Astrocyte (in vitro differentiated cells and primary cell): ENCODE measurements around the gene NDUFV3. TPM values are rescaled to one million over a fixed set of nuclear protein-coding genes. Genes with fewer than 3 reads are reported as not detected.

ENCODE experiments used
- DNase-seq: peaks from one replicate; pipeline ENCODE4 v3.0.0-alpha.2; 2010; ENCODE audit warnings: low read depth
- FAIRE-seq: peaks from 2 replicates; lab custom pipeline; 2011; peaks lifted over from hg19 to GRCh38; lab: Jason Lieb, UNC
- H2AFZ ChIP-seq: 2 replicates; pipeline ENCODE4 v1.6.0; 2012; ENCODE audit warnings: low read depth, low read length, inconsistent platforms
- H3K27ac ChIP-seq: 2 replicates; pipeline ENCODE4 v1.5.1; 2011; ENCODE audit warnings: low read depth, low read length, inconsistent platforms
- H3K27me3 ChIP-seq: 2 replicates; pipeline ENCODE4 v1.6.0; 2011; ENCODE audit warnings: low read length, inconsistent platforms; ENCODE audit not compliant: insufficient read depth
- H3K36me3 ChIP-seq: 2 replicates; pipeline ENCODE4 v1.5.1; 2011; ENCODE audit warnings: low read length, inconsistent platforms; ENCODE audit not compliant: insufficient read depth
- H3K4me1 ChIP-seq: 2 replicates; pipeline ENCODE4 v1.5.1; 2011; ENCODE audit warnings: low read length, inconsistent platforms; ENCODE audit not compliant: insufficient read depth
- H3K4me2 ChIP-seq: 2 replicates; pipeline ENCODE4 v1.6.0; 2012; ENCODE audit warnings: low read length, inconsistent platforms
- H3K4me3 ChIP-seq: 2 replicates; pipeline ENCODE4 v1.5.1; 2011; ENCODE audit warnings: low read depth, mild to moderate bottlenecking, low read length, inconsistent platforms; ENCODE audit not compliant: insufficient read depth
- H3K79me2 ChIP-seq: 2 replicates; pipeline ENCODE4 v1.6.0; 2012; ENCODE audit warnings: mild to moderate bottlenecking, low read length, inconsistent platforms; ENCODE audit not compliant: insufficient read depth
- H3K9ac ChIP-seq: 2 replicates; pipeline ENCODE4 v1.6.0; 2012; ENCODE audit warnings: mild to moderate bottlenecking, low read length, inconsistent platforms
- H3K9me3 ChIP-seq: 2 replicates; pipeline ENCODE4 v1.5.1; 2012; ENCODE audit warnings: low read depth, mild to moderate bottlenecking, low read length, inconsistent platforms; ENCODE audit not compliant: insufficient read depth
- H4K20me1 ChIP-seq: 2 replicates; pipeline ENCODE4 v1.6.0; 2012; ENCODE audit warnings: low read length, inconsistent platforms; ENCODE audit not compliant: insufficient read depth
- H3K27ac Mint-ChIP-seq: one replicate; pipeline ENCODE4 v1.8.0; 2021; ENCODE audit warnings: mild to moderate bottlenecking, mixed read lengths; ENCODE audit not compliant: unreplicated experiment
- H3K27me3 Mint-ChIP-seq: one replicate; pipeline ENCODE4 v1.8.0; 2021; ENCODE audit warnings: low read depth, mixed read lengths; ENCODE audit not compliant: unreplicated experiment
- H3K36me3 Mint-ChIP-seq: one replicate; pipeline ENCODE4 v1.8.0; 2021; ENCODE audit warnings: low read depth, mixed read lengths; ENCODE audit not compliant: unreplicated experiment
- H3K4me1 Mint-ChIP-seq: one replicate; pipeline ENCODE4 v1.8.0; 2021; ENCODE audit warnings: low read depth, mixed read lengths; ENCODE audit not compliant: unreplicated experiment
- H3K4me3 Mint-ChIP-seq: one replicate; pipeline ENCODE4 v1.8.0; 2021; ENCODE audit warnings: mild to moderate bottlenecking, moderate library complexity, mixed read lengths; ENCODE audit not compliant: unreplicated experiment
- H3K9me3 Mint-ChIP-seq: one replicate; pipeline ENCODE4 v1.8.0; 2021; ENCODE audit warnings: mild to moderate bottlenecking, mixed read lengths; ENCODE audit not compliant: unreplicated experiment
- CTCF ChIP-seq: IDR thresholded peaks from 2 replicates; pipeline ENCODE4 v1.5.1; 2011; ENCODE audit warnings: low read depth, mild to moderate bottlenecking, inconsistent platforms, low read length, moderate library complexity; ENCODE audit not compliant: insufficient read depth
- EZH2 ChIP-seq: IDR thresholded peaks from 2 replicates; pipeline ENCODE4 v1.6.1; 2012; ENCODE audit warnings: mild to moderate bottlenecking, low read length, inconsistent platforms; ENCODE audit not compliant: insufficient read depth
- total RNA-seq: library from RNA; stranded (reverse); gene quantifications from 2 replicates; pipeline ENCODE4 v1.2.1, GENCODE V29; 2021

NDUFV3 gene
- total RNA-seq, 1 donor from 2014 or later = 42.5 TPM

DNA sequence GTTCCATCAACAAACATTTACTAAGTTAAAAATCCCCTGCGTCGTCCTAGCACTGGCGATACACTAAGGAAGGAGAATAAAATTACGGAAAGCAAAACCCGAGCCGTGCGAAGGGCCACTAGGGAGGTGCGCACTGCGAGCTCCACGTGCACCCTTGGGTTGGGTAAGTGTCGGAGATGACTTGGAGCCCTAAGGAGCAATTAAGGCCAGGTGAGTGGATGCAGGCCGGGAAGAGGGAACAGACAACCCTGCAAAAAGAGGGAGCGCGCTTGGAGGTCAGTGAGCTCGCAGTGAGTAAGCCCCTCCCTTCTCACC lies 14.5 kb upstream of the NDUFV3 start:
- no peaks in the 10 kb centered on the region for H3K27me3 ChIP-seq
- H3K36me3 Mint-ChIP-seq = no peaks in the 10 kb centered on the region
- FAIRE-seq (no peak), DNase-seq (no peak)
- no peaks in the 10 kb centered on the region for H3K9me3 Mint-ChIP-seq
- H2AFZ ChIP-seq = peak overlapping the region; percentile 90
- H3K27me3 Mint-ChIP-seq = no peaks in the 10 kb centered on the region
- no peaks in the 10 kb centered on the region for H3K9me3 ChIP-seq
- peaks cover 3% of the 10 kb centered on the region for H3K4me1 Mint-ChIP-seq
- H3K9ac ChIP-seq = peak overlapping the region; percentile 88
- TF ChIP-seq EZH2 (no peak), CTCF (no peak)
- peak overlapping the region; percentile 98 for H3K4me2 ChIP-seq
- H4K20me1 ChIP-seq = peaks cover 5% of the 10 kb centered on the region
- peaks cover 54% of the 10 kb centered on the region for H3K79me2 ChIP-seq
- H3K27ac Mint-ChIP-seq = peak overlapping the region; percentile 95
- H3K4me3 ChIP-seq = peak overlapping the region; percentile 79
- H3K4me3 Mint-ChIP-seq = peak overlapping the region; percentile 99
- peaks cover 10% of the 10 kb centered on the region for H3K4me1 ChIP-seq
- peaks cover 9% of the 10 kb centered on the region for H3K36me3 ChIP-seq
- H3K27ac ChIP-seq = peak overlapping the region; percentile 60

- H3K27me3 Mint-ChIP-seq = no peaks in the 10 kb centered on the region
- Histone ChIP-seq H2AFZ (peak within 1 kb of the TSS; percentile 90), H3K4me1 (peaks cover 10% of the 10 kb centered on the region), H3K4me2 (peak within 1 kb of the TSS; percentile 98), H3K4me3 (peak within 1 kb of the TSS; percentile 79), H3K36me3 (peaks cover 6% of the 10 kb centered on the region), H3K9ac (peak within 1 kb of the TSS; percentile 88), H4K20me1 (peaks cover 5% of the 10 kb centered on the region), H3K27ac (peak within 1 kb of the TSS; percentile 60), H3K9me3 (no peaks in the 10 kb centered on the region), H3K79me2 (peaks cover 51% of the 10 kb centered on the region), H3K27me3 (no peaks in the 10 kb centered on the region)
- H3K9me3 Mint-ChIP-seq = no peaks in the 10 kb centered on the region
- FAIRE-seq = no peak
- peaks cover 3% of the 10 kb centered on the region for H3K4me1 Mint-ChIP-seq
- DNase-seq = peak; percentile 93
- H3K4me3 Mint-ChIP-seq = peak within 1 kb of the TSS; percentile 99
- no peak for TF ChIP-seq EZH2
- peak within 1 kb of the TSS; percentile 95 for H3K27ac Mint-ChIP-seq
- H3K36me3 Mint-ChIP-seq = no peaks in the 10 kb centered on the region
Observed at GRCh38 chr21:42878993-42879787, 13.9 kb upstream of the NDUFV3 start, which contains the start of gene WDR4. TSS of gene WDR4 (minus strand) at chr21:42879539. CDS start at chr21:42879495, 44 bp downstream.

- Histone ChIP-seq H3K4me1 (peaks cover 10% of the 10 kb centered on the region), H2AFZ (peak overlapping the region; percentile 90), H3K27me3 (no peaks in the 10 kb centered on the region), H3K9ac (peak overlapping the region; percentile 88), H3K4me2 (peak overlapping the region; percentile 98), H3K27ac (no peak overlapping the region), H4K20me1 (peaks cover 5% of the 10 kb centered on the region), H3K79me2 (peaks cover 51% of the 10 kb centered on the region), H3K4me3 (peak overlapping the region; percentile 79), H3K9me3 (no peaks in the 10 kb centered on the region), H3K36me3 (peaks cover 6% of the 10 kb centered on the region)
- Mint-ChIP-seq H3K36me3 (no peaks in the 10 kb centered on the region), H3K27me3 (no peaks in the 10 kb centered on the region), H3K9me3 (no peaks in the 10 kb centered on the region), H3K4me3 (peak overlapping the region; percentile 99), H3K27ac (peak overlapping the region; percentile 95), H3K4me1 (peaks cover 3% of the 10 kb centered on the region)
- FAIRE-seq (no peak), DNase-seq (no peak)
- TF ChIP-seq EZH2 (no peak), CTCF (no peak)
Observed at GRCh38 chr21:42880352-42880751, 12.8 kb upstream of the NDUFV3 start.
